ENCODE data around the gene PXDC1. TPM values are rescaled to one million over a fixed set of nuclear protein-coding genes. Genes with fewer than 3 reads are reported as not detected.

Gene PXDC1
- total and polyA plus RNA-seq, 2 experiments from 2014 or later, result 1.2 to 1.8 TPM

GRCh38 chr6:3708540-3708939 lies 43.0 kb downstream of the PXDC1 start:
- H3K4me3 Mint-ChIP-seq, result no peak overlapping the region
- peaks cover under 1% of the 10 kb centered on the region; the same call in 1 of the 3 replicates for H3K4me1 Mint-ChIP-seq
- H3K4me2 ChIP-seq, result no peak overlapping the region
- H3K27ac Mint-ChIP-seq, result no peak overlapping the region
- no peaks in the 10 kb centered on the region for H3F3A ChIP-seq (replicated peaks; ENCODE audit: low read depth)
- no peak for TF ChIP-seq POLR2AphosphoS5 (IDR thresholded peaks at IDR 0.05; ENCODE audit: low read depth)
- TF ChIP-seq JUNB (IDR thresholded peaks at IDR 0.05; ENCODE audit: unreplicated experiment), result no peak
- no peak for TF ChIP-seq EZH2phosphoT487 (IDR thresholded peaks at IDR 0.05; ENCODE audit: unreplicated experiment)
- TF ChIP-seq STAT1 (IDR thresholded peaks at IDR 0.05; ENCODE audit: unreplicated experiment), result no peak
- no peak for TF ChIP-seq ZNF331 (CRISPR knock-in tag; IDR thresholded peaks at IDR 0.05; ENCODE audit: low read depth)
- no peak for TF ChIP-seq ZNF462 (CRISPR knock-in tag; IDR thresholded peaks at IDR 0.05)
- TF ChIP-seq REST (IDR thresholded peaks at IDR 0.05; ENCODE audit: unreplicated experiment), result no peak
- no peak for TF ChIP-seq CREB1 (CRISPR knock-in tag; IDR thresholded peaks at IDR 0.05; ENCODE audit: low read depth)
- TF ChIP-seq EZH2 (IDR thresholded peaks at IDR 0.05; ENCODE audit: low read depth, unreplicated experiment), result no peak
- TF ChIP-seq ETS1 (IDR thresholded peaks at IDR 0.05), result no peak
- TF ChIP-seq ZNF114 (CRISPR knock-in tag; IDR thresholded peaks at IDR 0.05), result no peak
- TF ChIP-seq NANOG (IDR thresholded peaks at IDR 0.05; ENCODE audit: borderline replicate concordance), result no peak
- TF ChIP-seq CTCF (conservative IDR thresholded peaks at IDR 0.05; ENCODE audit: low read depth in 2 of 2), result no peak
- peaks cover 14% of the 10 kb centered on the region for H3K27me3 Mint-ChIP-seq (ENCODE audit: insufficient read depth, low read depth, poor library complexity)
- H3K4me1 ChIP-seq (ENCODE audit: insufficient read depth), result no peaks in the 10 kb centered on the region
- no peaks in the 10 kb centered on the region for H3K27me3 ChIP-seq (ENCODE audit: insufficient read depth)
- no peaks in the 10 kb centered on the region for H3K79me2 ChIP-seq (replicated peaks; ENCODE audit: insufficient read depth)
- peaks cover 16% of the 10 kb centered on the region; the same call in 2 of the 3 replicates for H3K9me3 Mint-ChIP-seq
- H3K36me3 Mint-ChIP-seq (ENCODE audit: low read depth), result no peaks in the 10 kb centered on the region; the same call in 2 of the 3 replicates
- no peaks in the 10 kb centered on the region for H4K20me1 ChIP-seq (replicated peaks; ENCODE audit: insufficient read depth)
- no peak for ATAC-seq
- no peak overlapping the region for H3K4me3 ChIP-seq
- H3K9me2 ChIP-seq (ENCODE audit: insufficient read depth), result peaks cover 15% of the 10 kb centered on the region; the same call in 1 of the 2 replicates
- H3K36me3 ChIP-seq (ENCODE audit: insufficient read depth), result no peaks in the 10 kb centered on the region
- no peak overlapping the region for H2AFZ ChIP-seq
- no peak for DNase-seq (ENCODE audit: low spot score)
- no peak overlapping the region for H3K27ac ChIP-seq (ENCODE audit: low read depth)
